GM18873 (cell line): ENCODE results near the gene NAT16.
"Not testable (repeated sequence)": the region's sequence is repeated elsewhere in the genome, so short reads cannot be mapped to it uniquely, and the experiment has no call there.

Experiments used
- ATAC-seq: cut with Tn5 transposase; IDR thresholded peaks from one replicate; pipeline ENCODE4 v1.9.1; 2021; ENCODE audit warnings: mild to moderate bottlenecking, moderate library complexity, moderate number of reproducible peaks; ENCODE audit not compliant: unreplicated experiment, low FRiP score

Gene NAT16

DNA sequence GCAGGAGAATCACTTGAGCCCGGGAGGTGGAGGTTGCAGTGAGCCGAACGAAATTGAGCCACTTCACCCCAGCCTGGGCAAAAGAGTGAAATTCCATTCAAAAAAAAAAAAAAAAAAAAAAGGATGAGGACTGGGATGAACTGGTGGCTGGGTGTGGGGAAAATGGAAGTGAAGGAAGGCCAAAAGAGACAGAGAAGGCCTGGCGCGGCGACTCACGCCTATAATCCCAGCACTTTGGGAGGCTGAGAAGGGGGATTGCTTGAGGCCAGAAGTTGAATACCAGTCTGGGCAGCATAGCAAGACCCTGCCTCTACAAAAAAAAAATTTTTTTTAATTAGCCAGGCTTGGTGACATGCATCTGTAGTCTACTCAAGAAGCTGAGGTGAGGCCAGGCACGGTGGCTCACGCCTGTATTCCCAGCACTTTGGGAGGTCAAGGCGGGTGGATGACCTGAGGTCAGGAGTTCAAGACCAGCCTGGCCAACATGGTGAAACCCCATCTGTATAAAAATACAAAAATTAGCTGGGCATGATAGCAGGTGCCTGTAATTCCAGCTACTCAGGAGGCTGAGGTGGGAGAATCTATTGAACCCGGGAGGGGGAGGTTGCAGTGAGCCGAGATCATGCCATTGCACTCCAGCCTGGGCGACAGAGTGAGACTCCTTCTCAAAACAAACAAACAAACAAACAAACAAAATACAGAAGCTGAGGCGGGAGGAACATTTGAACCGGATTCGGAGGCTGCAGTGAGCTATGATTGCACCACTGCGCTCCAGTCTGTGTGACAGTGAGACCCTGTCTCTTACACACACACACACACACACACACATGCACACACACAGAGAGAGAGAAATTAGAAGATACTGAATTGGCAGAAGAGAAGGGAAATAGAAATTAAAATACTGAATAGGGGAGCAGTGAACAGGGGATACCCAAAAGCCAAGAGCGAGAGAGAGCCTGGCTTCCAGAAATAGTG lies 47.2 kb downstream of the NAT16 start:
- ATAC-seq = not testable (repeated sequence)

DNA sequence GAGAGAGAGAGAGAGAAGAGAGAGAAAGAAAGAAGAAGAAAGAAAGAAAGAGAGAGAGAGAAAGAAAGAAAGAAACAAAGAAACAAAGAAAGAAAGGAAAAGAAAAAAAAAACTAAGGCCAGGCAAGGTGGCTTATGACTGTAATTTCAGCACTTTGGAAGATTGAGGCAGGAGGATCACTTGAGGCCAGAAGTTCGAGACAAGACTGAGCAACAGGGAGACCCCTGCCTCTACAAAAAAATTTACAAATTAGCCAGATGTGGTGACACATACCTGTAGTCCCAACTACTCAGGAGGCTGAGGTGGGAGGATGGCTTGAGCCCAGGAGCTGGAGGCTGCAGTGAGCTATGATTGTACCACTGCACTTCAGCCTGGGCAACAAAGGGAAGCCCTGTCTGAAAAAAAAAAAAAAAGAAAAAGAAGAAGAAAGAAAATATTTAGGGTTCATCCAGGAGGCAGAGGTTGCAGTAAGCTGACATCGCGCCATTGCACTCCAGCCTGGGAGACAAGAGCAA lies 50.4 kb downstream of the NAT16 start:
- no peak for ATAC-seq

DNA sequence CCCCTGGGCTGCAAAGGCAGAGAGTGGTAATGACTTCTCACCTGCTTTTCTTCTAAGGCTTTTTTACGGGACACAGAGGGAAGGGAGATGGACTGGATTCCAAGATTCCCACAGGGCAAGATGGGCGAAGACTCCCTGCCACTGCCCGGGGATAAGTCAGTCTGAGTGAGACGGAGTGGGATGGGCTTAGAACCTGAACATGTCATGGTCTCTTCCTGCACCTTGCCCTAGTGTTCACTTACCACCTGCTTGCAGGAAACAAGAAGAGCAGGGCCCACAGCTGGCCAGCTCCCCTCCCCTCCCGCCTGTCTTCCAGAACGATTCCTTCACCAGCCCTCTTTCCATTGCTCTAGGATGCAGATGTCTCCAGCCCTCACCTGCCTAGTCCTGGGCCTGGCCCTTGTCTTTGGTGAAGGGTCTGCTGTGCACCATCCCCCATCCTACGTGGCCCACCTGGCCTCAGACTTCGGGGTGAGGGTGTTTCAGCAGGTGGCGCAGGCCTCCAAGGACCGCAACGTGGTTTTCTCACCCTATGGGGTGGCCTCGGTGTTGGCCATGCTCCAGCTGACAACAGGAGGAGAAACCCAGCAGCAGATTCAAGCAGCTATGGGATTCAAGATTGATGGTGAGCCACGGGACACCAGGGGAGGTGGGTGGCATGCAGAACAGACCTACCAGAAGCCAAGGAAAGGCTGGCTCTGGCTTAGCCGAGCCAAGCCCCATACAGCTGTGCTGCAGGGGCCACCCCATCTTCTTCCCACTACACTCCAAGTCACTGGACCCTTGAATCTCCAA lies 51.9 kb downstream of the NAT16 start:
- ATAC-seq = no peak

DNA sequence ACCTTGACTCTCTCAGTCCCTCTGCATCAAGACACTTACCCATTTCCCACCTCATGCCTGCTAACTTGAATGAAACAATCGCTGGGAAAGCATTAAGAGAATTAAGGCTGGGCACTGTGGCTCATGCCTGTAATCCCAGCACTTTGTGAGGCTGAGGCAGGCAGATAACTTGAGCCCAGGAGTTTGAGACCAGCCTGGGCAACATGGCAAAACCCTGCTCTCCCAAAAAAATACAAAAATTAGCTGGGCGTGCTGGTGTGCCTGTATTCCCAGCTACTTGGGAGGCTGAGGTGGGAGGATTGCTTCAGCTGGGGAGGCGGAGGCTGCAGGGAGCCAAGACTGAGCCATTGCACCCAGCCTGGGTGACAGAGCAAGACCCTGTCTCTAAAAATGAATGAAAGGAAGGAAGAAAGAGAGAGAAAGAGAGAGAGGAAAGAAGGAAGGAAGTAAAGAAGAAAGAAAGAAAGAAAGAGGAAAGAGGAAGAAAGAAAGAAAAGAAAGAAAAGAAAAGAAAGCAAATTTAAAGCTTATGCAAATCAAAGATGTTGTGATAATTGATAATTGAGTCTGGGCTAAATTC lies 52.5 kb downstream of the NAT16 start:
- no peak for ATAC-seq

DNA sequence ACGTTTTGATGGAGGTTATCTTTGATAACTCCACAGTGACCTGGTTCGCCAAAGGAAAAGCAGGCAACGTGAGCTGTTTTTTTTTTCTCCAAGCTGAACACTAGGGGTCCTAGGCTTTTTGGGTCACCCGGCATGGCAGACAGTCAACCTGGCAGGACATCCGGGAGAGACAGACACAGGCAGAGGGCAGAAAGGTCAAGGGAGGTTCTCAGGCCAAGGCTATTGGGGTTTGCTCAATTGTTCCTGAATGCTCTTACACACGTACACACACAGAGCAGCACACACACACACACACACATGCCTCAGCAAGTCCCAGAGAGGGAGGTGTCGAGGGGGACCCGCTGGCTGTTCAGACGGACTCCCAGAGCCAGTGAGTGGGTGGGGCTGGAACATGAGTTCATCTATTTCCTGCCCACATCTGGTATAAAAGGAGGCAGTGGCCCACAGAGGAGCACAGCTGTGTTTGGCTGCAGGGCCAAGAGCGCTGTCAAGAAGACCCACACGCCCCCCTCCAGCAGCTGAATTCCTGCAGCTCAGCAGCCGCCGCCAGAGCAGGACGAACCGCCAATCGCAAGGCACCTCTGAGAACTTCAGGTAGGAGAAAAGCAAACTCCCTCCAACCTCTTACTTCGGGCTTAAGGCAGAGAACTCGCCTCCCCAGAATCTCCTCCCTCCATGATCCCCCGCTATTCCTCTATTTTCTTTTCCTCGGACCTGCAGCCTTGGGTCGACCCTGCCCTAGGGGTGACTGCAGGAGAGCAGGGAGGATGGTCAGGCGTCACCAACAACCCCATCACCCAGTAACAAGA lies 53.2 kb downstream of the NAT16 start, which contains the start of gene SERPINE1:
Gene SERPINE1, plus strand, starts transcription at position 454 of the 809 bp plus-strand sequence. CDS start 1,290 bp downstream, outside the sequence.
- peak; percentile 43 for ATAC-seq

DNA sequence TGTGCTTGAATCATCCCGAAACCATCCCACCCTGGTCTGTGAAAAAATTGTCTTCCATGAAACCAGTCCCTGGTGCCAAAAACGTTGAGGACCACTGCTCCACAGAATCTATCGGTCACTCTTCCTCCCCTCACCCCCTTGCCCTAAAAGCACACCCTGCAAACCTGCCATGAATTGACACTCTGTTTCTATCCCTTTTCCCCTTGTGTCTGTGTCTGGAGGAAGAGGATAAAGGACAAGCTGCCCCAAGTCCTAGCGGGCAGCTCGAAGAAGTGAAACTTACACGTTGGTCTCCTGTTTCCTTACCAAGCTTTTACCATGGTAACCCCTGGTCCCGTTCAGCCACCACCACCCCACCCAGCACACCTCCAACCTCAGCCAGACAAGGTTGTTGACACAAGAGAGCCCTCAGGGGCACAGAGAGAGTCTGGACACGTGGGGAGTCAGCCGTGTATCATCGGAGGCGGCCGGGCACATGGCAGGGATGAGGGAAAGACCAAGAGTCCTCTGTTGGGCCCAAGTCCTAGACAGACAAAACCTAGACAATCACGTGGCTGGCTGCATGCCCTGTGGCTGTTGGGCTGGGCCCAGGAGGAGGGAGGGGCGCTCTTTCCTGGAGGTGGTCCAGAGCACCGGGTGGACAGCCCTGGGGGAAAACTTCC lies 54.0 kb downstream of the NAT16 start:
- no peak for ATAC-seq

DNA sequence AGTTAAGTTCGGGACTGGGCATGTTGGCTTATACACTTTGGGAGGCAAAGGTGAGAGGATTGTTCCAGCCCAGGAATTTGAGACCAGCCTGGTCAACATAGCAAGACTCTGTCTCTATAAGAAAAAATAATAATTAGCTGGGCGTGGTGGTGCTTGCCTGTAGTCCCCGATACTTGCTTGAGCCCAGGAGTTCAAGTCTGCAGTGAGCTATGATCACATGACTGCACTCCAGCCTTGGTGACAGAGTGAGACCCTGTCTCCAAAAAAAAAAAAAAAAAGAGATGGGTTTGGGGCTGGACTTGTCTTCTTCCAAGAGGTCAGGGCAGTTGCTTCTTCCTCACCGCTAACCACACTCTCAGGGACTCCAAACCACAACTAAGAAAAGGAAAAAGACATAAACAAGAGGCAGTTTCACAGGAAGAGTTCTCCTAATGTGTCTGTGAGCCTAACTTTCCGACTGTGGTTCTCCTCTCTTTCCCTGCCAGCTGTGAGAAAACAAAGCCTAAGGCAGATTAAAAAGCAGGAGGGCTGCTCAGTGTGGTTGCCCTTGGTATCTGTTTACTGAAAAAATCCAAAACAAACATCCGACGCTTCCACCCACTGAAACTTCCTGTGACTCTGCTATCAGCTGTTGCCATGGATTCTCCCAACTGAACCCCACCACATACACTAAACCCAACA lies 55.6 kb downstream of the NAT16 start:
- no peak for ATAC-seq

DNA sequence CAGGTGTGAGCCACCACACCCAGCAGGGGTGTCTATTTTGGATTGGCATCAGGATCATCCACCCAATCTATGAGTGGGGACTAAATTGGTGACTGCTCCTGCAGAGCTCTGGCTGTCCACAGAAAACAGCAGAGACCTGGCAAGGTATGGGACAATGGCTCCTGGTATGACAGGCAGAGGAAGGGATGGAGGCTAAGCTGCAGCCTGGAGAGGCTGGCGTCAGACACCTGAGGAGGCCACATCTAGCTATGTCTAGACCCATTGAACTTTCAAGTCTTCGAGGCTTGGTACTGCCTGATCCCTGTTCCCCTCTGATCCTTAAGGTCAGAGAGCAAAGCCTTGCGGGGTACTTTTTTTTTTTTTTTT lies 56.4 kb downstream of the NAT16 start:
- no peak for ATAC-seq

DNA sequence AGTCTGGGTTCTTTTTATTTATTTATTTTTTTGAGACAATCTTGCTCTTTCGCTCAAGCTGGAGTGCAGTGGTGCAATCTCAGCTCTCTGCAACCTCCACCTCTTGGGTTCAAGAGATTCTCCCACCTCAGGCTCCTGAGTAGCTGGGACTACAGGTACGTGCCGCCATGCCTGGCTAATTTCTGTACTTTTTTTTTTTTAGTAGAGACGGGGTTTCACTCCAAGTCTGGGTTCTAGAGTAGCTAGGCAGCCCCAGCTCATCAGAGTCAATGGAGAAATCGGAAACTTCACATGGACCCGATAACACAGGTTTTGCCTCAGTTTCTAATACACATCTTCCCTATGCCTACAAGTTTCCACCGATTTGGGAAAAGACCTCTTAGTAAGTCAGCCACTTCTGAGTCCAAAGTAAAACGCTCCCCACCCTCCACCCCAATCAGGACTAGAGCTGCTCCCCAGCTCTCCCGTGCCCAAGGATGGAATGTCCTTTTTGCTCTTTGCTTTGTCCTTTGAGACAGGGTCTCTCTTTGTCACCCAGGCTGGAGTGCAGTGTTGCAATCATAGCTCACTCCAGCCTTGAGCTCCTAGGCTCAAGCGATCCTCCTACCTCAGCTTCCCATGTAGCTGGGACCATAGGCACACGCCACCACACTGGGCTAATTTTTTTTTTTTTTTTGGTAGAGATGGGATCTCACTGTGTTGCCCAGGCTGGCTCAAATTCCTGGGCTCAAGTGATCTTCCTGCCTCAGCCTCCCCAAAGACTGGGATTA lies 57.0 kb downstream of the NAT16 start:
- ATAC-seq = no peak

DNA sequence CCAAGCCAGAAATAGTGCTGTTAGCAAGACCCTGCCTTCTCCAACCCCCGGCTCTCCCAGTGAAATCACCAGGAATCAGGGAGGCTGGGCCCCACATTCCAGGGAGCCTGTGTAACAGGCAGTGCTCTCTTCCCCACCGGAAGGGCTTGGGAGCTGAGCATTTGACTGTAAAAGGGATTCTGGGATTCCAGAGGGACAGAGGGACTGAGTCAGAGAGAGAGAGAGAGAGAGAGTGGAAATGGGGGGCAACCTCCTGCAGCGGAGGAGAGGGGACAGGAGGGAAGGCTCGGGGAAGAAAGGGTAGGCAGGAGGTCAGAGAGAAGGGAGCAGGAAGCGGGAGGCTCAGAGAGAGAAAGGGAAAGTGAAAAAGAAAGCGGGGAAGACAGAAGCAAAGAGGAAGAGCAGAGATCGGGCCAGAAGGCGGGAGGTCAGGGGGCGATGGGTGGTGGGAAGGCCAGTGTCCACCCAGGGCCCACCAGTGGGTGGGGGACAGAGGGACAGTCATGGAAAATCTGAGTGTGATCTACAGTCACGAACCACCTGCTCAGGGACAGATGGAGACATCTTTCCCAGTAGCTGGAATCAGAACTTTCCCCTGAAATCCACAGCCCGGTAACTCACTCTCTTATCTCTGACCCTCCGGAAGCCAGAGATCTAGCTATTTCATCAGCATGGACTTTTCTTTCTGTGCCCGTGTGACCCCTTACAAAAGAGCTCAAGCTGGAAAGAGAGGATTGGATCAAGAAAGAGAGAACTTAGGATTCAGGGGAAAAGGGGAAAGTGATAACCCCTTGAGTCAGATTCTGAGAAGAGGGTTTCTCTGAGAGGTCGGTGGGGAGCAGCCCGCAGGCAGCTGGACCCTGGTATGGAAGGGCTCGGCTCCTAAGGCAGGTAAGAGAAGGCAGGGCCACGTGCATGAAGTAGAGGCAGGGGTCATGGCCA lies 57.8 kb downstream of the NAT16 start:
- no peak for ATAC-seq

DNA sequence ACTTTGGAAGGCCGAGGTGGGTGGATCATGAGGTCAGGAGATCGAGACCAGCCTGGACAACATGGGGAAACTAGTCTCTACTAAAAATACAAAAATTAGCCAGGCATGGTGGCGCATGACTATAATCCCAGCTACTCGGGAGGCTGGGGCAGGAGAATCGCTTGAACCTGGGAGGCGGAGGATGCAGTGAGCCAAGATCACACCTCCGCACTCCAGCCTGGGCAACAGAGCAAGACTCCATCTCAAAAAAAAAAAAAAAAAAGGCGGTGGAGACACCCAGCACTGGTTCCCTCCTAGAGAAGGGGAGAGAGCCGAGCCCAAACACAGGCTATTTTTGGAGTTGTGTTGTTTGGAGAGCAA lies 58.5 kb downstream of the NAT16 start:
- not testable (repeated sequence) for ATAC-seq
